Coronary artery (tissue), 2 donors: Measurements from ENCODE around the gene COL5A1.
A peak's percentile ranks its signal among the peaks of the same experiment; 100 is the strongest.

ENCODE experiments used
- DNase-seq: peaks from one replicate; pipeline ENCODE4 v3.0.0-alpha.2; 2017; ENCODE audit warnings: low spot score
- H3K27ac ChIP-seq, 2 donors: fragments of 200-600 bp; sonication (generic); one replicate each; pipeline ENCODE4 v1.5.1; 2016 to 2019
- H3K4me3 ChIP-seq: fragments of 200-600 bp; sonication (generic); 2 replicates; pipeline ENCODE4 v1.5.1; 2016; ENCODE audit warnings: mild to moderate bottlenecking, moderate library complexity
- TF ChIP-seq, protein P1 (sequence below): fragments of 200-600 bp; sonication (generic); IDR thresholded peaks from one replicate; pipeline ENCODE4 v1.5.1; 2019; ENCODE audit warnings: antibody characterized with exemption

Gene COL5A1

DNA sequence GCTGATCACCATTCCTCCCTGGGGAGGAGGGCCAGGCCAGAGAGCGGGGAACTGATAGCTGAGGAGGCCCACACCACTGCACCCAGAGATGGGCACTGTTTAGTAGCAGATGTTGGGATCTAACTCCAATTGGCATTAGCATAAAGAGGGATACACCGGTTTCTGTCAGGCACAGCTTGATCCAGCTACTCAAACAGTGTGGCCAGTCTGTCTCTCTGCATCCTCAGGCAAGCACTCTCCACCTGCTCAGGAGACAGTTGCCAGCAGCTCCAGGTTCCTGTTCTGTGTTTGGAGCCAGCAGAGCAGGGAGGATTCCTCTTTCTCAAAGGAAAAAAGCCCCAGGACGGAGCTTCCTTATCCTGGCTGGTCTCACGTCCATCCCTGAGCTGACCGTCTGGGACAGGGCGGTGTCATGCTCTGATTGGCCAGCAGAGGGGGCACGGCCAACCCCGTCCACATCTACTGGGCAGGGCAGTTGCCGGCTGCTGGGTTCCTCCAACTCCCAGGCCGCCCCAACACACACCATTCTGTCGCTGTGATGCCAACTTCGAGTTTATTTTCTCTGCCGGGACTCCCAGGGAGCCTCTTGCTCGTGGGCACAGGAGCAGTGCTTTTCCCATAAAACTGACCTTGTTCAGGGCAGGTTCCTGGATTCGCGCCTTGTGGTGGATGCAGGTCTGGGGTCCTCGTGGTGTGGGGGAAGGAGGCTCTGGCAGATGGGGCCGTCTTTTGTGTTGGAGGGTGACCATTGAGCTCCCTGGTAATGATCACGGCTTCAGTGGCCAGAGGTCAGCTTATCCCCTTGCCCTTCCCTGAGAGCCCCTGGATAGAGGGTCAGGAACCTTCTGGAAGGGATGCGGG lies 47.9 kb downstream of the COL5A1 start:
- Histone ChIP-seq H3K4me3 (no peak overlapping the region), H3K27ac (peak overlapping the region in 1 of 2 donors; percentile 29)
- DNase-seq = no peak
- TF ChIP-seq, protein P1, sequence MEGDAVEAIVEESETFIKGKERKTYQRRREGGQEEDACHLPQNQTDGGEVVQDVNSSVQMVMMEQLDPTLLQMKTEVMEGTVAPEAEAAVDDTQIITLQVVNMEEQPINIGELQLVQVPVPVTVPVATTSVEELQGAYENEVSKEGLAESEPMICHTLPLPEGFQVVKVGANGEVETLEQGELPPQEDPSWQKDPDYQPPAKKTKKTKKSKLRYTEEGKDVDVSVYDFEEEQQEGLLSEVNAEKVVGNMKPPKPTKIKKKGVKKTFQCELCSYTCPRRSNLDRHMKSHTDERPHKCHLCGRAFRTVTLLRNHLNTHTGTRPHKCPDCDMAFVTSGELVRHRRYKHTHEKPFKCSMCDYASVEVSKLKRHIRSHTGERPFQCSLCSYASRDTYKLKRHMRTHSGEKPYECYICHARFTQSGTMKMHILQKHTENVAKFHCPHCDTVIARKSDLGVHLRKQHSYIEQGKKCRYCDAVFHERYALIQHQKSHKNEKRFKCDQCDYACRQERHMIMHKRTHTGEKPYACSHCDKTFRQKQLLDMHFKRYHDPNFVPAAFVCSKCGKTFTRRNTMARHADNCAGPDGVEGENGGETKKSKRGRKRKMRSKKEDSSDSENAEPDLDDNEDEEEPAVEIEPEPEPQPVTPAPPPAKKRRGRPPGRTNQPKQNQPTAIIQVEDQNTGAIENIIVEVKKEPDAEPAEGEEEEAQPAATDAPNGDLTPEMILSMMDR = peak; percentile 88

GRCh38 chr9:134690301-134690751 lies 48.7 kb downstream of the COL5A1 start:
- no peak for DNase-seq
- H3K27ac ChIP-seq = peak overlapping the region in 1 of 2 donors; percentile 29
- TF ChIP-seq, protein P1 = no peak
- H3K4me3 ChIP-seq = no peak overlapping the region

- TF ChIP-seq, protein P1 = no peak
- Histone ChIP-seq H3K4me3 (no peak overlapping the region), H3K27ac (no peak overlapping the region)
- no peak for DNase-seq
These were observed 49.5 kb downstream of the COL5A1 start for GRCh38 chr9:134690946-134691694.

DNA sequence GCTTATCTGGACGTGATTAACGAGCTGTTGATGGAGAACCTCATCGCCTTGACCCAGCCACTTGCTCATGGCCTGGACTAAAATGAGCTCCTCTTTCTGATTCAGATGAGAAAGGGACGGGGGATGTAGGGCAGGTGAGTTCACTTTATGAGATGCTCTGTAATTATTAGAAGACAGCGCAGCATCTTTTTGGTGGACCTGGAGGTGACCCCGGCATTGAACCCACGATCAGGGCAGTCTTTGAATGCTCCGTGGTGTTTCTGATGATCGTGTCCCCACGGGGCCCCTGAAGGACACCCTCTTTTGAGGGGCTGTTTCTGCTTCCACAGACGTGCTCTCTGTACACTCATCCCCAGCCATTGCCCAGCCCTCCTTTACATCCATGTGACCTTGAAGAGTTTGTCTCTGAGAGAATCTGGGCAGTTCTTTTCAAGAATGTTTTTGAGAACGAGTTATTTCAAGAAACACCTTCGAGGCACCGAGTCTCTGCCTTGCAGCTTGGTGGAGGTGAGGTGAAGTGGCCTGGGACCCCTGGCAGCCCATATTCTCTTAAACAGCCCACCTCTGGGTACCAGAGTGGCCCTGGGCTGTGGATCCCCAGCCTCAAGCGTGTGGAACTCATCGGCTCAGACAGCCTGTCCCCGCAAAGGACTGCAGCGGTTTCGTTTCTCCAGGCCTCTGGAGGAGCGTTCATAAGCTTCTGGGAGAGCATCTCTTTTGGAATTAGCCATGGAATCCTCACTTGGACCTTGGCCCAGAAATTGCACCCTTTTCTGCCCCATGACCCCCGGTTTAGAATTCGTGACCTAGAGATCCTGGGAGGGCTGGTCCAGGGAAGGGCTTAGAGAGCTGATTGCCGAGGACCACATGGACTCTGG lies 50.3 kb downstream of the COL5A1 start:
- Histone ChIP-seq H3K27ac (no peak overlapping the region), H3K4me3 (no peak overlapping the region)
- TF ChIP-seq, protein P1 = no peak
- no peak for DNase-seq

- no peak for DNase-seq
- Histone ChIP-seq H3K27ac (no peak overlapping the region), H3K4me3 (no peak overlapping the region)
- TF ChIP-seq, protein P1 = no peak
These were observed 50.9 kb downstream of the COL5A1 start for GRCh38 chr9:134692573-134692860.

DNA sequence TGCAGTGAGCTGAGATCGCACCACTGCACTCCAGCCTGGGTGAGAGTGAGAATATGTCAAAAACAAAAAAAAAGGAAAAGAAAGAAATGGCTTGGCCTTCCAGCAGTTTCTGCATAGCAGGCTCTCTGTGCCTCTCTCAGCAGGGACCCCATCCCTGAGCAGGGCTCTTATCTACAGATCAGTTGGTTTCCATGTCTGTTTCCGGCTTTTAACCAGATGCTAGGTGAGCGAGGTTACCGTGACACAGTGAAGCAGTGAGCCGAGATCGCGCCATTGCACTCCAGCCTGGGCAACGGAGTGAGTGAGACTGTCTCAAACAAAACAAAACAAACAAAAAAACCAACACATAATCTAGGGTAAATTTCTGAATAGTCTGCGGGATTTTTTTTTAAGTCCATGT lies 51.4 kb downstream of the COL5A1 start:
- no peak for DNase-seq
- no peak overlapping the region for H3K4me3 ChIP-seq

More for the DNA sequence above, 51.4 kb downstream of the COL5A1 start:
- TF ChIP-seq, protein P1 = no peak
- no peak overlapping the region for H3K27ac ChIP-seq
